NCI-H1436 treated with DMSO at 0.1 percent for 48 hours (cell line): ENCODE data around the gene JSRP1.

Experiments used
- DNase-seq: peaks from one replicate; lab custom pipeline; 2025; lab: John Stamatoyannopoulos, UW

JSRP1 gene

DNA sequence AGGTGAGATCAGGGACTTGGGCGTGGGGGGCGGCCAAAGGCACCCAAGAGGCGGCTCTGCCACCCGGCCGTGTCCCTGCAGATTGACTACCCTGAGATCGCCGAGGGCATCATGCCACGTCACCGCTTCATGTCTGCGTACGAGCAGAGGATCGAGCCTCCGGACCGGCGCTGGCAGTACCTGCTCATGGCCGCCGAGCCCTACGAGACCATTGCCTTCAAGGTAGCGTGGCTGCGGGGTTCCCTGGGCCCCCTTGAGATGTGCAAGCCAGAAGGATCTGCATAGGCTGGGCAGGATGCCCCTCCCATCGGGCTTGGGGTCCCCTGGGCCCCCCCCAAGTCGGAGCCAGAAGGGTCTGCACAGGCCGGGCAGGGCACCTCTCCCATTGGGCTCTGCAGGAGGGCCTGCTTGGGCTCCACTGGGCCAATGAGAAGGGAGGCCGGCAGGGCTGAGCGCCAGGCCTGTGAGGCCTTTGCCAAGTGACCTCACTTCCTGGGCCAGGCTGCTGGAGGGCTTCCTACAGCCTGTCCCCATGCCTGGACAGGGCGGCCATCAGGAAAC is 9.3 kb downstream of the JSRP1 start:
- no peak for DNase-seq

GRCh38 chr19:2246014-2246620 is 10.1 kb downstream of the JSRP1 start:
- DNase-seq, result no peak

DNA sequence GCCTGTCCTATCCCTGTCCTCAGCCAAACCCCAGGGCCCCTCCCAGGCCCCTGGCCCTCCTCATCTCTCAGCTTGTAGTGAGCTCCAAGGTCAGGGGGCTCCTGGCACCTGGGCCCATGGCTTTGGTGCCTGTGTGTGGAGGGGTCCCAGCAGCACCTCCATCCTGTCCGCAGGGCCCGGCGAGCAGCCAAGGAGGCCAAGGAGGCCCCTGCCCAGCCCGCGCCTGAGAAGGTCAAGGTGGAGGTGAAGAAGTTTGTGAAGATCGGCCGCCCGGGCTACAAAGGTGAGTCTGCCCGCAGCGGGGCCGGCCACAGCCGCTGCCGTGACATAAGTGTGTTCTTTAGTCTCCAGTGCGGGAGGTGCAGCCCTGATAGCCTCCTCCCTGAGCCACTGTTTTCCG is 10.9 kb downstream of the JSRP1 start:
- no peak for DNase-seq

- no peak for DNase-seq
These were observed 11.7 kb downstream of the JSRP1 start for GRCh38 chr19:2244486-2244885.

- DNase-seq, result no peak
These were observed 12.1 kb downstream of the JSRP1 start for GRCh38 chr19:2244125-2244411.

- no peak for DNase-seq
These were observed 12.7 kb downstream of the JSRP1 start for GRCh38 chr19:2243274-2244124.

DNA sequence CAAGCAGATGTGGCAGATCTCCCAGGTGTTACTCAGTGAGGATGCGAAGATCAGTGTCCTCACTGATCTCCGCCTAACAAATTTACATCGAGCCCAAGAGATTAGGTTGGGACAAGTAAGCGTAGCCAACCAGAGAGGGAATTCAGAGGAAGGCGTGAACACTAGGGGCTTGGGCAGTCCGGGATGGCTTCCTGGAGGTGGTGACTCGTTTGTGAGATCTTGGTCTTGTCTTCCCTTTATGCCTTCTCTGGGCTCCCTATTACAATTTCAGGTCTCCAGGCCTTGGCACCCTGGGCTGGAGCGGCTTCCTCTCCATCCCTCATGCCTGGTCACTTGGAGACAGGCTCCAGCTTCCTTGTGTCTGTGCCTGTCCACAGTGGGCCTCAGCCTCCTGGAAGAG is 13.4 kb downstream of the JSRP1 start:
- DNase-seq, result no peak

GRCh38 chr19:2242092-2242537 is 14.1 kb downstream of the JSRP1 start:
- no peak for DNase-seq

GRCh38 chr19:2240881-2241760 is 15.1 kb downstream of the JSRP1 start:
- no peak for DNase-seq

- no peak for DNase-seq
These were observed 16.1 kb downstream of the JSRP1 start for GRCh38 chr19:2239771-2240770.

DNA sequence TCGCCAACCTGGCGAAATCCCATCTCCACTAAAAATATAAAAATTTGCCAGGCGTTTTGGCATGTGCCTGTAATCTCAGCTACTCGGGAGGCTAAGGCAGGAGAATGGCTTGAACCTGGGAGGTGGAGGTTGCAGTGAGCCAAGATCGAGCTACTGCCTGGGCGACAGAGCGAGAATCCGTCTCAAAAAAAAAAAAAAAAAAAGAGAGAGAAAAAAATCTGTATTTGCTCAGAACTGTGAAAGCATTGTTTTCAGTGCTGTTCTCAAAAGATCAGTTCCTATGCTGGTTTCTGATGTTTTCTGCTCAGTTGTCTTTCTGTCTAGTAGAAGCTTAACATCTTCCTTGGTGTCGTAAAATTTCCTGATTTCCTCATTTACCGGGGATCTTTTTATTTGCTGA is 17.0 kb downstream of the JSRP1 start:
- DNase-seq, result no peak

- DNase-seq, result no peak
These were observed 18.4 kb downstream of the JSRP1 start for GRCh38 chr19:2237869-2238153.

- no peak for DNase-seq
These were observed 19.0 kb downstream of the JSRP1 start for GRCh38 chr19:2237051-2237868.

DNA sequence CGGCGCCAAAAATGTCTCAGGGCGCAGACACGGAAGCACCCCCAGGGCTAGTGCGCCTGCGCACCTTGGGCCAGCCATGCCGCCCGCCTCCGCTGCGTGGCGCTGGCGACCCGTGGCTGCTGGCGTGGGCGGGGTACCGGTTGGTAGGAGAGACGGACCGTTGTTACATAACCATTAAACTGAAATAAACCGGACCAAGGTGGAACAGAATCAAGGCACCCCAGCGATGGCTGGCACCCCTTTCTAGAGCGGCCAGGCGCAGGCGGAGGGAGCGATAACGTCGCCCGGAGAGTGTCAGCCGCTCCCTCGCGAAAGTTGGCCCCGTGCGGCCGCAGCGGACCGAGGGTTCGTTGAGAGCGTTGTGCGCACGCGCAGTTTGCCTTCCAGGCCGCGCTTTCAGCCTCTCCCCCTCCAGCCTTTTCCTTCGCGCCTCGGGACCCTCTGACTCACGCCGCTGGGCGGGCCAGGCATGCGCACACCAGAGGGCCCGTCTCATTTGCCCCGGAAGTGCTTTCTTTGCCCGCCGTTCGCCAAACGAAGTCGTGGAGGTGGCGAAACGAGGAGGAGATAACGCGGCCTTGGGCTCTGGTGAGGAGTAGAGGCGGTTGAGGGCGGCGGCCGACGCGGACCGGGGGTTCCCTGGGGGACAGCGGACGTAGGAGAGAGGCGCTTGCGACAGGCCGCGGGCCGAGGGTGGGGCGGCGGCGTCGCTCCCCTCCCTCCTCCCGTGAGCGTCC is 19.7 kb downstream of the JSRP1 start, which contains the start of the genes PLEKHJ1 and SF3A2:
PLEKHJ1 (minus strand) TSS at position 16 of the 737 bp plus-strand sequence. CDS start 81 bp downstream, outside the sequence.
SF3A2 (plus strand) TSS at position 511 of the 737 bp plus-strand sequence. CDS start 6,595 bp downstream, outside the sequence.
- peak; percentile 83 for DNase-seq

- no peak for DNase-seq
These were observed 20.2 kb downstream of the JSRP1 start for GRCh38 chr19:2236064-2236313.

- DNase-seq, result peak; percentile 8
These were observed 20.7 kb downstream of the JSRP1 start for GRCh38 chr19:2235381-2236063.

GRCh38 chr19:2234996-2235380 is 21.2 kb downstream of the JSRP1 start:
- DNase-seq, result no peak

DNA sequence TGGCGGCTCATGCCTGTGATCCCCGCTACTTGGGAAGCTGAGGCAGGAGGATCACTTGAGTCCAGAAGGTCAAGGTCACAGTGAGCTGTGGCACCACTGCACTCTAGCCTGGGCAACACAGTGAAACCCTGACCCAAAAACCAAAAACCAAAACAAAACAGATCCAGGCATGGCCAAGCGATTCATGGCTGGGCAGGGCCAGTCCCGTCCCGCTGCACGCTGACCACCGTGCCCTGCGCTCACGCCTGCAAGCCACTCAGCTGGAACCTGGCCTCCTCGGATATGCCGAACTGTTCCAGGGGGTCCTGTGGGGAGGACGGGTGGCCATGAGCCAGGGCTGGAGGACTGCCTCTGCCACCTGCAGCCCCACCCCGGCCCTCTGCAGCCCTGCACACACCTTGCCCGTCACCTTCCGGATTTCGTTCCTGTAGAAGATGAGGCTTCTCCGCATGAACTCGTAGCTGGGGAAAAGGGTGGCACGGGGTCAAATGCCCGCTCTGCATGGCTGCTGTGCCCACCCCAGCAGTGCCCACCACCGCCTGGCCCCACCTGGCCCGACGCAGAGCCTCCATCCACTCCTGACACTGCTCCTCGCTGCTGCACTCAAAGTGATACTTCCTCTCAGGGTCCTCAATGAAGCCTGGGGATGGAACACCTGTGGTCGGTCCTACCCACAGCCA is 22.5 kb downstream of the JSRP1 start:
- DNase-seq, result no peak
